Measurements from ENCODE around the gene KMT2B. TPM values are rescaled to one million over a fixed set of nuclear protein-coding genes. Genes with fewer than 3 reads are reported as not detected.
A peak's percentile ranks its signal among the peaks of the same experiment; 100 is the strongest.

Gene KMT2B
- total and polyA plus RNA-seq, 2 experiments from 2014 or later = 15.8 to 49.8 TPM

GRCh38 chr19:35750167-35750566, 32.4 kb downstream of the KMT2B start:
- no peaks in the 10 kb centered on the region; the same call in 1 of the 3 replicates for H3K9me3 Mint-ChIP-seq
- H3K4me3 Mint-ChIP-seq = peak overlapping the region; percentile 23; the same call in 1 of the 3 replicates
- Histone ChIP-seq H3F3A (replicated peaks; ENCODE audit: low read depth) (no peaks in the 10 kb centered on the region), H3K27me3 (ENCODE audit: insufficient read depth) (peaks cover 6% of the 10 kb centered on the region), H3K4me2 (no peak overlapping the region), H3K79me2 (replicated peaks; ENCODE audit: insufficient read depth) (peaks cover 14% of the 10 kb centered on the region), H3K9me2 (ENCODE audit: insufficient read depth) (no peaks in the 10 kb centered on the region), H2AFZ (no peak overlapping the region), H4K20me1 (replicated peaks; ENCODE audit: insufficient read depth) (no peaks in the 10 kb centered on the region), H3K36me3 (ENCODE audit: insufficient read depth) (no peaks in the 10 kb centered on the region), H3K27ac (ENCODE audit: low read depth) (no peak overlapping the region), H3K4me1 (ENCODE audit: insufficient read depth) (peaks cover 15% of the 10 kb centered on the region), H3K4me3 (no peak overlapping the region)
- ATAC-seq = no peak
- peaks cover 18% of the 10 kb centered on the region for H3K27me3 Mint-ChIP-seq (ENCODE audit: insufficient read depth, low read depth, poor library complexity)
- H3K27ac Mint-ChIP-seq = no peak overlapping the region
- DNase-seq (ENCODE audit: low spot score) = no peak
- TF ChIP-seq STAT1 (IDR thresholded peaks at IDR 0.05; ENCODE audit: unreplicated experiment) (no peak), ETS1 (IDR thresholded peaks at IDR 0.05) (no peak)
- peaks cover 18% of the 10 kb centered on the region for H3K4me1 Mint-ChIP-seq
- peaks cover 2% of the 10 kb centered on the region; the same call in 1 of the 3 replicates for H3K36me3 Mint-ChIP-seq (ENCODE audit: low read depth)

- no peak overlapping the region for H3K4me2 ChIP-seq
- H3K9me3 Mint-ChIP-seq = no peaks in the 10 kb centered on the region; the same call in 2 of the 3 replicates
- H3K4me1 ChIP-seq (ENCODE audit: insufficient read depth) = peaks cover 9% of the 10 kb centered on the region
- no peaks in the 10 kb centered on the region for H4K20me1 ChIP-seq (replicated peaks; ENCODE audit: insufficient read depth)
- H3K4me1 Mint-ChIP-seq = peaks cover 18% of the 10 kb centered on the region
- H2AFZ ChIP-seq = no peak overlapping the region
- ATAC-seq (no peak), DNase-seq (ENCODE audit: low spot score) (no peak)
- peaks cover 31% of the 10 kb centered on the region for H3K27me3 Mint-ChIP-seq (ENCODE audit: insufficient read depth, low read depth, poor library complexity)
- no peak overlapping the region for H3K27ac Mint-ChIP-seq
- 0 out of 2 replicates have a peak, but pooled peaks cover 3% of the 10 kb centered on the region for H3F3A ChIP-seq (replicated peaks; ENCODE audit: low read depth)
- no peaks in the 10 kb centered on the region for H3K79me2 ChIP-seq (replicated peaks; ENCODE audit: insufficient read depth)
- H3K9me2 ChIP-seq (ENCODE audit: insufficient read depth) = no peaks in the 10 kb centered on the region
- peaks cover 2% of the 10 kb centered on the region; the same call in 1 of the 3 replicates for H3K36me3 Mint-ChIP-seq (ENCODE audit: low read depth)
- no peak overlapping the region for H3K27ac ChIP-seq (ENCODE audit: low read depth)
- H3K36me3 ChIP-seq (ENCODE audit: insufficient read depth) = no peaks in the 10 kb centered on the region
- no peak overlapping the region for H3K4me3 Mint-ChIP-seq
- no peak overlapping the region for H3K4me3 ChIP-seq
- peaks cover 26% of the 10 kb centered on the region for H3K27me3 ChIP-seq (ENCODE audit: insufficient read depth)
- no peak for TF ChIP-seq POLR2AphosphoS5 (IDR thresholded peaks at IDR 0.05; ENCODE audit: low read depth)
- no peak for TF ChIP-seq CREB1 (CRISPR knock-in tag; IDR thresholded peaks at IDR 0.05; ENCODE audit: low read depth)
- TF ChIP-seq EZH2phosphoT487 (IDR thresholded peaks at IDR 0.05; ENCODE audit: unreplicated experiment) = no peak
- TF ChIP-seq ZNF462 (CRISPR knock-in tag; IDR thresholded peaks at IDR 0.05) = no peak
- no peak for TF ChIP-seq ETS1 (IDR thresholded peaks at IDR 0.05)
- no peak for TF ChIP-seq ZNF114 (CRISPR knock-in tag; IDR thresholded peaks at IDR 0.05)
- no peak for TF ChIP-seq CTCF (conservative IDR thresholded peaks at IDR 0.05; ENCODE audit: low read depth in 2 of 2)
- no peak for TF ChIP-seq JUNB (IDR thresholded peaks at IDR 0.05; ENCODE audit: unreplicated experiment)
- no peak for TF ChIP-seq STAT1 (IDR thresholded peaks at IDR 0.05; ENCODE audit: unreplicated experiment)
Measured at GRCh38 chr19:35751839-35752745, 34.3 kb downstream of the KMT2B start.
